ENCODE data around the gene SMPD4.
A peak's percentile ranks its signal among the peaks of the same experiment; 100 is the strongest.
"Not testable (repeated sequence)": the region's sequence is repeated elsewhere in the genome, so short reads cannot be mapped to it uniquely, and the experiment has no call there.

SMPD4 gene

DNA sequence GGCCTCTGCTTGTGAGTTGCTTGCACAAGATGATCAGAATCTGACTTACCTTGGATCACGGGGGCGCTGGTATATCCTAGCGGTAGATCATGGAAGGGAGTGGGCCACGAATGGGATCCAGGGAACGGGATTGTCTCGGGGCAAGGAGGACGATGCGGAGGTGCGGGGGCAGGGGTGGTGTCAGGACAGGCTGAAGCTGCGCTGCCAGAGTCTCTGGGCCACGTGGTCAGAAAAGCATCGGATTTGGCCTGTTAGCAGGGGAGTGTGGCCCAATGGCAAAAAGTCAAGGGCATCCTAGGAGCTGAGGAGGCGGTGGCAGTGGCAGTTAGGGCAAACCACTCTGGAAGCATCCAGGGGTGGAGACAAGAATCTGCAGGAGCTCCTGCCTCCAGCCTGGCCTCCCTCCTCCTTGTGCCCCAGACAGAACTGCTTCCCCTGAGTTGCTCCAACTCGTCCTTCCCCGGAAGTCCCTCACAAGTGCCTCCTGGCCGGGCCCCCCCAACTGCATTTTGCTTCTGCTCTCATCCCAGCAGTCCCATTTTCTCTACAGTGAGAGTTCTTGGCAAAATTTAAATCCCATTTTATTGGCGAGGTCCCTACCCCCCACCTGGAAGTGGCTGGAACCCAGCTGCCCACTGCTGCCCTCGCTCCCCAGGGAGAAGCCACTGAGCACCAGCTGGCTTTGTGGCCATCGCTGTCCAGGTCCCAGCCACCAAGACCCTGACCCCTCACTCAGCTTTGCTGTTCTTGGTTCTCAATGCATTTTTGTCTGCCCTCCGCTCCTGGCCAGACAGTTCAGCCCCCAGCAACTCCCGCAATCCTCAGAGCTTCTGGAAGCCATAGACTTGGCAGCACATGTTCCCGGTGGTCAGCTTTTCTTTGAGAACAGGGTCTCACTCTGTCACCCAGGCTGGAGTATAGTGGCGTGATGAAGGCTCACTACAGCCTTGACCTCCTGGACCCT is 30.9 kb downstream of the SMPD4 start:
- Histone ChIP-seq H3K9me3 (ENCODE audit: insufficient read depth, low read length) (no peaks in the 10 kb centered on the region), H3K27ac (ENCODE audit: low read length) (no peak overlapping the region), H3K9ac (ENCODE audit: low read length) (no peak overlapping the region), H2AFZ (ENCODE audit: low read depth, low read length) (no peak overlapping the region), H4K20me1 (ENCODE audit: insufficient read depth, low read length) (no peaks in the 10 kb centered on the region), H3K4me1 (ENCODE audit: low read length) (no peaks in the 10 kb centered on the region), H3K4me2 (ENCODE audit: low read length) (no peak overlapping the region), H3K4me3 (ENCODE audit: low read length) (no peak overlapping the region), H3K79me2 (ENCODE audit: low read length) (no peaks in the 10 kb centered on the region), H3K36me3 (replicated peaks; ENCODE audit: low read depth, low read length) (no peaks in the 10 kb centered on the region), H3K27me3 (ENCODE audit: low read depth, low read length) (no peaks in the 10 kb centered on the region)
- TF ChIP-seq, protein P1, sequence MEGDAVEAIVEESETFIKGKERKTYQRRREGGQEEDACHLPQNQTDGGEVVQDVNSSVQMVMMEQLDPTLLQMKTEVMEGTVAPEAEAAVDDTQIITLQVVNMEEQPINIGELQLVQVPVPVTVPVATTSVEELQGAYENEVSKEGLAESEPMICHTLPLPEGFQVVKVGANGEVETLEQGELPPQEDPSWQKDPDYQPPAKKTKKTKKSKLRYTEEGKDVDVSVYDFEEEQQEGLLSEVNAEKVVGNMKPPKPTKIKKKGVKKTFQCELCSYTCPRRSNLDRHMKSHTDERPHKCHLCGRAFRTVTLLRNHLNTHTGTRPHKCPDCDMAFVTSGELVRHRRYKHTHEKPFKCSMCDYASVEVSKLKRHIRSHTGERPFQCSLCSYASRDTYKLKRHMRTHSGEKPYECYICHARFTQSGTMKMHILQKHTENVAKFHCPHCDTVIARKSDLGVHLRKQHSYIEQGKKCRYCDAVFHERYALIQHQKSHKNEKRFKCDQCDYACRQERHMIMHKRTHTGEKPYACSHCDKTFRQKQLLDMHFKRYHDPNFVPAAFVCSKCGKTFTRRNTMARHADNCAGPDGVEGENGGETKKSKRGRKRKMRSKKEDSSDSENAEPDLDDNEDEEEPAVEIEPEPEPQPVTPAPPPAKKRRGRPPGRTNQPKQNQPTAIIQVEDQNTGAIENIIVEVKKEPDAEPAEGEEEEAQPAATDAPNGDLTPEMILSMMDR (IDR thresholded peaks at IDR 0.05; ENCODE audit: low read depth, low read length): no peak
- TF ChIP-seq EZH2phosphoT487 (IDR thresholded peaks at IDR 0.05; ENCODE audit: low read depth): no peak

DNA sequence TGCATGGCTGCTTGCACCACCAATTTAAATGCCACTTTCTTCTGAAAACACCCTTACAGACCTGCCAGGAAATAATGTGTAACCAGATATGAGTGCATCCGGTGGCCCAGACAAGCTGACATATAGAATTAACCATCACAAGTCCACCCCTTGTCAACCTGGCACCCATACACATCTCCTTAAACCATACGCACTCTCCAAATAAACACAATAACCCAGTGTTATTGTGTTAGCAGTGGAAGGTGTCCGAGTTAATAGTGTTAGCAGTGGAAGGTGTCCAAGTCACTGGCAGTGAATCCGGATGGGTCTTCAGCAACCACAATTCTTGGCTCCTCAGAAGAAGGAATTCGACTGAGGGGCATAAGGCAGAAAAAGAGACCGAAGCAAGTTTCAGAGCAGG is 32.9 kb downstream of the SMPD4 start:
- H3K79me2 ChIP-seq (ENCODE audit: low read length); H3K9ac ChIP-seq (ENCODE audit: low read length); H3K4me3 ChIP-seq (ENCODE audit: low read length); H3K36me3 ChIP-seq (replicated peaks; ENCODE audit: low read depth, low read length); H2AFZ ChIP-seq (ENCODE audit: low read depth, low read length); H3K4me2 ChIP-seq (ENCODE audit: low read length); H3K27me3 ChIP-seq (ENCODE audit: low read depth, low read length); H3K27ac ChIP-seq (ENCODE audit: low read length); H3K4me1 ChIP-seq (ENCODE audit: low read length); H3K9me3 ChIP-seq (ENCODE audit: insufficient read depth, low read length); H4K20me1 ChIP-seq (ENCODE audit: insufficient read depth, low read length): not testable (repeated sequence)

DNA sequence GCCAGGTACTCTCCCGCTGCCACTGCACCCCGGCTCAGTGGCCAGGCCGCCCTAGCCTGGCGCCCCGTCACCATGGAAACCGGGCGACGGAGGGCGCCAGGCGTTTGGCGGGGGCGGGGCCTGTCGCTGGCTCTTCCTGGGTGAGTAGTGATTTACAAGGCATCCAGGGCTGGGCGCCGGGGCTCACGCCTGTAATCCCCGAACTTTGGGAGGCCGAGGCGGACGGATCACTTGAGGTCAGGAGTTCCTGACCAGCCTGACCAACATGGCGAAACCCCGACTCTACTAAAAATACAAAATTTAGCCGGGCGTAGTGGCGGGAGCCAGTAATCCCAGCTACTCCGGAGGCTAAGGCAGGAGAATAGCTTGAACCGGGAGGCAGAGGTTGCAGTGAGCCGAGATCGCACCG is 36.4 kb downstream of the SMPD4 start, which contains the start of gene CCDC74B:
TSS of gene CCDC74B (minus strand) at position 107 of the 409 bp plus-strand sequence. CDS start 116 bp downstream, outside the sequence.
- H3K36me3 ChIP-seq (replicated peaks; ENCODE audit: low read depth, low read length); H4K20me1 ChIP-seq (ENCODE audit: insufficient read depth, low read length); H3K9me3 ChIP-seq (ENCODE audit: insufficient read depth, low read length); H3K27ac ChIP-seq (ENCODE audit: low read length); H3K79me2 ChIP-seq (ENCODE audit: low read length); H3K4me1 ChIP-seq (ENCODE audit: low read length); H3K27me3 ChIP-seq (ENCODE audit: low read depth, low read length): not testable (repeated sequence)
- Histone ChIP-seq H3K4me2 (ENCODE audit: low read length) (peak within 1 kb of the TSS; percentile 62), H3K9ac (ENCODE audit: low read length) (peak within 1 kb of the TSS; percentile 55; the same call in 1 of the 2 replicates), H2AFZ (ENCODE audit: low read depth, low read length) (peak within 1 kb of the TSS; percentile 87), H3K4me3 (ENCODE audit: low read length) (peak within 1 kb of the TSS; percentile 76)

DNA sequence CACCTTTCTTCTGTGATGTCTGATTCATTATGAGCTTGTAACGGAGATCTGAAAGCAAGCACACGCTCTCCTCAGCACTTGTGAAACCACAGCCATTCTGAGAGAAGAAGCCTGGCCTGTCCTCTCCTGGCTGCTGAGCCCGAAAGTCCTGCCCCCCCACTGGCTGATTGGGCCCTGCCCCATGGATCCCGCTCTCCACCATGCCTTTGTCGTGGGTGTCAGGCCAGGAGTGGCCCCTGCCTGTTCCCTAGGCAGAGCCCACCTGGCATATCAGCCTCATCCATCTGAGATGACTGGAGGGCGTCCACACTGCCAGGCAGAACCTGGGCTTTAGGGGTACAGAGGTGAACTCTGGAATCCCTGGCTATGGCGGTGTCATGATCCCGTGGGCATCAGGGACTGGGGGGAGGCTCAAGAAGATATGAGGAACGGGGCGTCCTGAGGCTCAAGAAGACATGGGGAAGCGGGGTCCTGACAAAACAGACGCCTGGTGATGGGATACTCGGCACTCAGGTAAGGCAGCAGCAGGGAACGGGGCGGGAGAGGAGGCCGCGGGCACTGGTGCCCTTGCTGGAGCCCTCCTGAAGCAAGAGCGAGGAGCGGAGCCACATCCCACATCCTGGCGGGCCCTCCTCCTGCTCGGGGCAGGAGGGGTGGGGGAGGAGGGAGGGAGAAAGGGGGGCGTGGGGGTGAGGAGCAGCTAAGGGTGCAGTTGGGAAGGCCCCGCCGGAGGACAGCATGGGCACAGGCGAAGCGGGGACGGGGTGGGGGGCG is 37.9 kb downstream of the SMPD4 start:
- not testable (repeated sequence) for H3K4me2 ChIP-seq (ENCODE audit: low read length); H3K9ac ChIP-seq (ENCODE audit: low read length); H4K20me1 ChIP-seq (ENCODE audit: insufficient read depth, low read length); H3K79me2 ChIP-seq (ENCODE audit: low read length); H3K4me3 ChIP-seq (ENCODE audit: low read length); H3K27me3 ChIP-seq (ENCODE audit: low read depth, low read length); H3K27ac ChIP-seq (ENCODE audit: low read length); H3K4me1 ChIP-seq (ENCODE audit: low read length); H3K9me3 ChIP-seq (ENCODE audit: insufficient read depth, low read length); H2AFZ ChIP-seq (ENCODE audit: low read depth, low read length); H3K36me3 ChIP-seq (replicated peaks; ENCODE audit: low read depth, low read length)

DNA sequence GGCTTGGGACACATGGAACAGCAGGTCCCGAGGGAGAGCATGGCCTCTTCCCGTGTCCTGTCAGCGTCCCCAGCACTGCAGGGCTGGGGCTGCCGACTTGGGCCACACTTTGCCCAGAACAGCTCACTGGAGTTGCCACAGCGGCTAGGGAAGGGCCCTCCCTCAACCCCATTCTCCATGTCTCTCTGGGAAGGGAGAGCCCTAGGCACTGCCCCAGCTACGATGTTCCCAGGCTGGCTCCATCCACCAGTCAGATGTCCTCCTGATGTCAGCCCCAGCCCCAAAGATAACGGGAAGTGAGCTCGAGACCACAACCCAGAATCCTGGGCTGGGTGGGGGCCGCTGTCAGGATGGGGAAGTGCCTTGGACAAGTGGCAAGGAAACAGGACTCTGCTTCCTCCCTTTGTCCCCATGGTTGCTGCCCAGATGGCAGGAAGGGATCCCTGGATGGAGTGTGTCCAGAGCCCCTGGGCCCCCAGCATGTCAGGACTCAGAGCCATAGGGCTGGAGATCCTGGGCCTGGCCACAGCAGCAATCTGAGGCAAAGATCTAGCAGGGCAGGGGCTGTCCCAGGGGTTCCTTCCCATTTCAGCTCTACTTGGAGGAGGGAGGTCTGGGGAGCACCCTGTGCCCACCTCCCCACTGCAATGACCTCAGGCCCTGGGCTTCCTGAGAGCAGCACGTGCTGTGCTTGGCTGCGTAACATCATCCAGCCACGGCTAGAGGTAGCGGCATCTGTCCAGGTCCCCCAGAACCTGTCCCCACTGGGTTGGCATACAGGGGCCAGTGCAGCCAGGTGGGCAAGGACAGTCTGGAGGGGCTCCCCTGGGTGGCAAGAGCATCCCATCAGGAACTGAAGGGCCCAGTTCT is 38.8 kb downstream of the SMPD4 start:
- not testable (repeated sequence) for H3K9me3 ChIP-seq (ENCODE audit: insufficient read depth, low read length); H3K4me1 ChIP-seq (ENCODE audit: low read length); H3K27ac ChIP-seq (ENCODE audit: low read length); H2AFZ ChIP-seq (ENCODE audit: low read depth, low read length); H3K27me3 ChIP-seq (ENCODE audit: low read depth, low read length); H3K4me3 ChIP-seq (ENCODE audit: low read length); H3K36me3 ChIP-seq (replicated peaks; ENCODE audit: low read depth, low read length); H4K20me1 ChIP-seq (ENCODE audit: insufficient read depth, low read length); H3K79me2 ChIP-seq (ENCODE audit: low read length); H3K4me2 ChIP-seq (ENCODE audit: low read length); H3K9ac ChIP-seq (ENCODE audit: low read length)

DNA sequence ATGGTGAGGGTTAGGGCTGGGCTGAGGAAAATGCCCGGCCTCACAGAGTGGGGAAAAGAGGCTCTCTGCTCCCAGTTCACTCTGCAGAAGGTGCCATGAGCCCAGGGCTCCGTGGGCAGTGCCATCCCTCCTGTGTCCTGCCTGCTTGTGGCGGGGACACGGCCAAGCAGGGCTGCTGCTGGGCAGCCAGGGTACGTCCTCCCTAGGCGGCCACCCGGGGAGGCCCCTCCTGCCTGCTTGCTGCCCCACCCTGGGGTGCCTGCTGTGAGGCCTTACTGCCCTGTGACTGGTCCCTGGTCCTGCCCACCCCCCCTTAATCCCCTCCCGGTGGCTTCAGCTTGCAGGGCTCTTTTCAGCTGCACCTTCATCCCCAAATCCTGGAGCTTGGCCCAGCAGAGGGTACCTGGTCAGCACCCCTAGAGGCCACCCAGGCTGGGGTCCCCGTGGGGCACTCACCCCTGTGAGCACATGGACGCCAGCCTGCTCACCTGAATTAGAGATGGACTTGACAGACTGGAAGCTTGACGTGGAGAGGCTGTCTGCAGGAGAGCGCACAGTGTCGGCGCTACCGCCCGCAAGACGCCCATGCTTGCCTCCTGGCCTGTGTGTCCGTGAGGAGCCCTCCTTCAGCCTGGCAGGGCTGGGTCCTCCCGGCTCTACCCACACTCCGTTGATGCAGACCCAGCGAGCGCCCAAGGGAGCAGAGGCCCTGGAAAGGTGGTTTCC is 39.6 kb downstream of the SMPD4 start:
- H3K27me3 ChIP-seq (ENCODE audit: low read depth, low read length); H4K20me1 ChIP-seq (ENCODE audit: insufficient read depth, low read length); H3K36me3 ChIP-seq (replicated peaks; ENCODE audit: low read depth, low read length); H3K9ac ChIP-seq (ENCODE audit: low read length); H3K27ac ChIP-seq (ENCODE audit: low read length); H3K9me3 ChIP-seq (ENCODE audit: insufficient read depth, low read length); H3K4me2 ChIP-seq (ENCODE audit: low read length); H3K79me2 ChIP-seq (ENCODE audit: low read length); H3K4me1 ChIP-seq (ENCODE audit: low read length); H2AFZ ChIP-seq (ENCODE audit: low read depth, low read length); H3K4me3 ChIP-seq (ENCODE audit: low read length): not testable (repeated sequence)

DNA sequence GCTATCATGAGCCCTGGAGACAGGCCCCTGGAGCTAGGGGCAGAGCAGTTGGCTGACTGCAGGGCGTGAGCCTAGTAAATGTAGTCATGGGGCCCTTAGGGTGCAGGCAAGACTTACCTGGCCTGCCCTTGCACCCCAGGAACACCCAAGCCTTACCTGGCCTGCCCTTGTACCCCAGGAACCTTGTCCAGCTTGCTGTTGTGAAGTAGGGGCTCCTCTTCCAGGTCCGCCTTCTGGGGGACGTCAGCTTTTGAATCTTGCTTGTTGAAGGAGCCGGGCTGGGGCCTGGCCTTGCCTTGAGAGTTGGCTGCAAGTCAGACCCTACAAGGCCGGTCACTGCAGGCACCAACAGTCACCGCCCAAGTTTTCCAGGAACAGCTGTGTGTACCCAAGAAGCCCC is 40.4 kb downstream of the SMPD4 start:
- H3K36me3 ChIP-seq (replicated peaks; ENCODE audit: low read depth, low read length); H4K20me1 ChIP-seq (ENCODE audit: insufficient read depth, low read length); H3K79me2 ChIP-seq (ENCODE audit: low read length); H3K27me3 ChIP-seq (ENCODE audit: low read depth, low read length); H2AFZ ChIP-seq (ENCODE audit: low read depth, low read length); H3K4me3 ChIP-seq (ENCODE audit: low read length); H3K27ac ChIP-seq (ENCODE audit: low read length); H3K9me3 ChIP-seq (ENCODE audit: insufficient read depth, low read length); H3K4me2 ChIP-seq (ENCODE audit: low read length); H3K9ac ChIP-seq (ENCODE audit: low read length); H3K4me1 ChIP-seq (ENCODE audit: low read length): not testable (repeated sequence)
